CD14-positive monocyte (primary cell): ENCODE measurements around the gene IGF1R. TPM values are rescaled to one million over a fixed set of nuclear protein-coding genes. Genes with fewer than 3 reads are reported as not detected.

Source experiments
- DNase-seq, 3 donors: peaks; one replicate each; pipeline ENCODE4 v3.0.0-alpha.2; 2011 to 2022
- H2AFZ ChIP-seq: 2 replicates; pipeline ENCODE4 v1.6.0; 2012; ENCODE audit warnings: mild to moderate bottlenecking, low read depth, low read length, inconsistent platforms; ENCODE audit not compliant: insufficient read depth, poor library complexity, severe bottlenecking
- H3K27ac ChIP-seq, 2 donors: 1 replicate in 1 of 2; 2 replicates in 1 of 2; pipeline ENCODE4 v1.5.1; 2012 to 2013; ENCODE audit warnings: low read length in 2 of 2, control low read depth in 1 of 2, inconsistent platforms in 1 of 2, low read depth in 1 of 2, mild to moderate bottlenecking in 1 of 2
- H3K27me3 ChIP-seq, 2 donors: one replicate each; pipeline versions ENCODE4 v1.6.0 to v1.6.1; 2011 to 2013; ENCODE audit warnings: low read length in 2 of 2; ENCODE audit not compliant: control insufficient read depth in 2 of 2, insufficient read depth in 2 of 2
- H3K36me3 ChIP-seq, 2 donors: replicated peaks in 1 of 2; 1 replicate in 1 of 2; 2 replicates in 1 of 2; pipeline versions ENCODE4 v1.5.1 to v1.6.1; 2012 to 2013; ENCODE audit warnings: low read length in 2 of 2, control low read depth in 1 of 2, inconsistent platforms in 1 of 2, mild to moderate bottlenecking in 1 of 2; ENCODE audit not compliant: insufficient read depth in 2 of 2, control insufficient read depth in 1 of 2
- H3K4me1 ChIP-seq, 2 donors: 1 replicate in 1 of 2; 2 replicates in 1 of 2; pipeline versions ENCODE4 v1.5.1 to v1.6.1; 2012 to 2013; ENCODE audit warnings: low read length in 2 of 2, control low read depth in 1 of 2, inconsistent platforms in 1 of 2, mild to moderate bottlenecking in 1 of 2, moderate library complexity in 1 of 2; ENCODE audit not compliant: insufficient read depth in 2 of 2, control insufficient read depth in 1 of 2
- H3K4me2 ChIP-seq: replicated peaks from 2 replicates; pipeline ENCODE3; 2012; ENCODE audit warnings: low read length, moderate library complexity, mild to moderate bottlenecking; ENCODE audit not compliant: poor library complexity, severe bottlenecking; ENCODE audit errors: extremely low read depth
- H3K4me3 ChIP-seq, 3 experiments: fragments of 200-600 bp in 1 of 3; sonication (generic) in 1 of 3; replicated peaks in 1 of 3; 1 replicate in 2 of 3; 2 replicates in 1 of 3; pipeline ENCODE4 v1.5.1; 2011 to 2013; ENCODE audit warnings: low read length in 3 of 3, mild to moderate bottlenecking in 3 of 3, control low read depth in 2 of 3, low read depth in 2 of 3, inconsistent platforms in 1 of 3, moderate library complexity in 1 of 3
- H3K79me2 ChIP-seq: 2 replicates; pipeline ENCODE4 v1.6.0; 2012; ENCODE audit warnings: mild to moderate bottlenecking, control low read depth, inconsistent platforms, low read length, moderate library complexity; ENCODE audit not compliant: insufficient read depth
- H3K9ac ChIP-seq: 2 replicates; pipeline ENCODE4 v1.6.0; 2017; ENCODE audit warnings: low read length, mild to moderate bottlenecking; ENCODE audit not compliant: insufficient read depth, poor library complexity, severe bottlenecking
- H3K9me3 ChIP-seq, 2 donors: replicated peaks in 1 of 2; 1 replicate in 1 of 2; 2 replicates in 1 of 2; pipeline versions ENCODE4 v1.5.1 to v1.6.1; 2012 to 2013; ENCODE audit warnings: low read length in 2 of 2, control low read depth in 1 of 2; ENCODE audit not compliant: control insufficient read depth in 1 of 2, insufficient read depth in 1 of 2
- H4K20me1 ChIP-seq: 2 replicates; pipeline ENCODE4 v1.6.0; 2012; ENCODE audit warnings: mild to moderate bottlenecking, low read length, control low read depth, moderate library complexity; ENCODE audit not compliant: insufficient read depth
- H3K27ac Mint-ChIP-seq, 7 donors: one replicate each; pipeline ENCODE4 v1.8.0; 2020; ENCODE audit warnings: mild to moderate bottlenecking in 7 of 7, mixed read lengths in 7 of 7, moderate library complexity in 6 of 7, inconsistent platforms in 2 of 7
- H3K27me3 Mint-ChIP-seq, 3 donors: one replicate each; pipeline ENCODE4 v1.8.0; 2021 to 2022; ENCODE audit warnings: low read depth in 3 of 3, mild to moderate bottlenecking in 3 of 3, mixed read lengths in 3 of 3, moderate library complexity in 3 of 3, inconsistent platforms in 1 of 3
- H3K36me3 Mint-ChIP-seq, 2 donors: one replicate each; pipeline ENCODE4 v1.8.0; 2020; ENCODE audit warnings: mixed read lengths in 2 of 2, inconsistent platforms in 1 of 2, mild to moderate bottlenecking in 1 of 2
- H3K4me1 Mint-ChIP-seq: one replicate; pipeline ENCODE4 v1.8.0; 2020; ENCODE audit warnings: mild to moderate bottlenecking, mixed read lengths
- H3K4me3 Mint-ChIP-seq, 2 donors: one replicate each; pipeline ENCODE4 v1.8.0; 2020; ENCODE audit warnings: mild to moderate bottlenecking in 2 of 2, mixed read lengths in 2 of 2, moderate library complexity in 1 of 2
- H3K9me3 Mint-ChIP-seq, 7 donors: one replicate each; pipeline ENCODE4 v1.8.0; 2020 to 2022; ENCODE audit warnings: mixed read lengths in 7 of 7, mild to moderate bottlenecking in 6 of 7, moderate library complexity in 6 of 7, inconsistent platforms in 2 of 7
- CTCF ChIP-seq: fragments of 200-600 bp; IDR thresholded peaks from one replicate; pipeline ENCODE4 v1.8.0; 2022; ENCODE audit warnings: antibody characterized with exemption, mild to moderate bottlenecking
- WGBS: methylation state at CpG from one replicate; pipeline ENCODE4 v1.1.5; 2013; ENCODE audit warnings: missing lambda C conversion rate; ENCODE audit not compliant: insufficient coverage; 5-methylcytosine and 5-hydroxymethylcytosine counted together
- intact Hi-C, 2 donors: fragments of 100-400 bp; cut with micrococcal nuclease; formaldehyde crosslinking; loops; one replicate each; pipeline versions ENCODE4 v1.15.0 to v1.15.1; 2023
- polyA plus RNA-seq, 3 donors: library from polyadenylated mRNA; depleted of rRNA in 1 of 3; unstranded in 2 of 3; stranded (reverse) in 1 of 3; fragments of 300-500 nt in 2 of 3; fragments of >200 nt in 1 of 3; fragmentation: Illumina TruSeq in 2 of 3; gene quantifications; 1 replicate in 2 of 3; 2 replicates in 1 of 3; pipeline ENCODE4 v1.2.3, GENCODE V29; 2012 to 2021

The IGF1R gene
- polyA plus RNA-seq, 3 donors = 0.35 to 4.9 (median 0.67) TPM

- Mint-ChIP-seq H3K9me3 (peaks cover 0 to 17% (median 10%) of the 10 kb centered on the region in 7 donors), H3K36me3 (peaks cover 4 to 13% of the 10 kb centered on the region in 2 donors), H3K27me3 (peaks cover 41 to 57% (median 44%) of the 10 kb centered on the region in 3 donors), H3K4me1 (peaks cover 25% of the 10 kb centered on the region), H3K4me3 (peak overlapping the region; percentile 87 to 94), H3K27ac (no peak overlapping the region)
- H3K9me3 ChIP-seq = no peaks in the 10 kb centered on the region
- peaks cover 34 to 57% of the 10 kb centered on the region in 2 donors for H3K27me3 ChIP-seq
- peaks cover 28% of the 10 kb centered on the region for H3K79me2 ChIP-seq
- peak; percentile 94 for TF ChIP-seq CTCF
- DNase-seq = peak in 2 of 3 donors; percentile 32 to 44
- WGBS = under 1% methylated on average over 74 of the region's 77 CpGs
- peak overlapping the region; percentile 60 for H3K9ac ChIP-seq
- peak overlapping the region; percentile 79 for H3K4me2 ChIP-seq
- intact Hi-C loops = loop anchor here in 1 of 2 donors (5.0 to 10.0 kb wide), 2 partner anchors 102 to 130 kb away; no protein-coding TSS in a partner anchor
- no peaks in the 10 kb centered on the region for H3K36me3 ChIP-seq
- peaks cover 25% of the 10 kb centered on the region for H4K20me1 ChIP-seq
- peak overlapping the region; percentile 97 for H2AFZ ChIP-seq
- H3K4me3 ChIP-seq = peak overlapping the region; percentile 86 to 88 (median 87)
- peaks cover 24 to 35% of the 10 kb centered on the region in 2 donors for H3K4me1 ChIP-seq
- H3K27ac ChIP-seq = peak overlapping the region in 1 of 2 donors; percentile 75
Observed at GRCh38 chr15:98647026-98647773, 1.1 kb upstream of the IGF1R start.

GRCh38 chr15:98648654-98649471 is 524 bp downstream of the IGF1R start:
- peaks cover 35 to 64% of the 10 kb centered on the region in 2 donors for H3K27me3 ChIP-seq
- H2AFZ ChIP-seq = peak overlapping the region; percentile 70
- H3K9ac ChIP-seq = peak overlapping the region; percentile 74
- H3K4me1 Mint-ChIP-seq = peaks cover 40% of the 10 kb centered on the region
- peak overlapping the region in 6 of 7 donors; percentile 73 to 91 (median 85) for H3K27ac Mint-ChIP-seq
- intact Hi-C loops = loop anchor here (1.0 to 10.0 kb wide), 3 partner anchors 104 to 204 kb away; no protein-coding TSS in a partner anchor
- peaks cover 40% of the 10 kb centered on the region for H3K79me2 ChIP-seq
- H3K9me3 Mint-ChIP-seq = peaks cover 0 to 17% (median 10%) of the 10 kb centered on the region in 7 donors
- H3K27ac ChIP-seq = peak overlapping the region in 1 of 2 donors; percentile 55
- peaks cover 4 to 17% of the 10 kb centered on the region in 2 donors for H3K36me3 Mint-ChIP-seq
- H3K4me3 ChIP-seq = peak overlapping the region; percentile 69 to 92 (median 83)
- H3K4me3 Mint-ChIP-seq = peak overlapping the region; percentile 89 to 99
- WGBS = under 1% methylated on average over 79 of the region's 121 CpGs
- H3K36me3 ChIP-seq = no peaks in the 10 kb centered on the region
- TF ChIP-seq CTCF = no peak
- H3K4me1 ChIP-seq = peaks cover 29 to 42% of the 10 kb centered on the region in 2 donors
- peak in 2 of 3 donors; percentile 16 to 32 for DNase-seq
- peak overlapping the region; percentile 79 for H3K4me2 ChIP-seq
- H3K27me3 Mint-ChIP-seq = peaks cover 48 to 59% (median 53%) of the 10 kb centered on the region in 3 donors
- peaks cover 42% of the 10 kb centered on the region for H4K20me1 ChIP-seq
- no peaks in the 10 kb centered on the region for H3K9me3 ChIP-seq
